ENCODE results near the gene RCVRN.

The RCVRN gene

DNA sequence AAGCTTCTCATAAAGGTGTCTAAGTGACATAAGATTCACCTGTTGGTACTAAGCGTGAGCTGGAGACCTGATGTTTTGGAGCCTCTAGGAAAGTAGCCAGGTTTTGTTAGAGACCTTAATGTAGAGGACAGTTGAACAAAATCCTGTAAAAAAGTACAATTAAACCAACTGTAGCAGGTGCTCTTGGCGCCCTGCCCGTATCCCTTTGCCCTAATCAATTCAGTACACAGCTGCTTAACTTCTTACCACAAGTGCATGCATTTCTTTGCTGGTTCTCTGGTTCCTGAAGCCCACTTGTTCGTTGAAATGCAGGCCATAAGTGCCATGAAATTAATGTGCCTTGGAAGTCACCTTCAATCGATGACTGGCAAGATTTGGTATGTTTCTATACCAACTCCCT, 54.9 kb downstream of the RCVRN start:
- no peak for DNase-seq (ENCODE audit: low spot score)

Data from Ammon's horn (tissue), 1 donor.